Measurements from ENCODE around the gene TSC2. TPM values are rescaled to one million over a fixed set of nuclear protein-coding genes. Genes with fewer than 3 reads are reported as not detected.
A peak's percentile ranks its signal among the peaks of the same experiment; 100 is the strongest.

Gene TSC2
- total and polyA plus RNA-seq, 2 of the 13 experiments (the other 11 are each of a cell fraction or from before 2014, with no cell fraction given) = 19.6 to 40.4 TPM

GRCh38 chr16:2023092-2024031, 24.4 kb upstream of the TSC2 start (continued):
- TF ChIP-seq NKX3-1 (CRISPR knock-in tag; IDR thresholded peaks at IDR 0.05) (no peak), ZNF281 (CRISPR knock-in tag; IDR thresholded peaks at IDR 0.05; ENCODE audit: borderline replicate concordance) (no peak), MZF1 (CRISPR knock-in tag; IDR thresholded peaks at IDR 0.05; ENCODE audit: borderline replicate concordance) (no peak), KDM5B (CRISPR knock-in tag; IDR thresholded peaks at IDR 0.05; ENCODE audit: borderline replicate concordance) (peak; percentile 61; the same call in 1 of the 2 replicates), SMARCE1 (IDR thresholded peaks at IDR 0.05; ENCODE audit: borderline replicate concordance) (no peak), ZNF720 (CRISPR knock-in tag; IDR thresholded peaks at IDR 0.05) (no peak), JDP2 (CRISPR knock-in tag; IDR thresholded peaks at IDR 0.05; ENCODE audit: borderline replicate concordance) (no peak), ZNF10 (CRISPR knock-in tag; IDR thresholded peaks at IDR 0.05; ENCODE audit: borderline replicate concordance, low read depth) (no peak), MED13 (CRISPR knock-in tag; IDR thresholded peaks at IDR 0.05) (0 out of 2 replicates have a peak, but pooled peaks have one; percentile 30), PRMT3 (CRISPR knock-in tag; IDR thresholded peaks at IDR 0.05; ENCODE audit: borderline replicate concordance, low read depth) (no peak), NBN (conservative IDR thresholded peaks at IDR 0.05) (no peak), ZFP36L1 (CRISPR knock-in tag; IDR thresholded peaks at IDR 0.05) (no peak), FOXK1 (CRISPR knock-in tag; IDR thresholded peaks at IDR 0.05; ENCODE audit: borderline replicate concordance, low read depth) (0 out of 2 replicates have a peak, but pooled peaks have one; percentile 26), ZNF883 (CRISPR knock-in tag; IDR thresholded peaks at IDR 0.05; ENCODE audit: not compliant biosample characterization) (no peak), BCLAF1 (IDR thresholded peaks at IDR 0.05) (no peak), SOX6 (IDR thresholded peaks at IDR 0.05) (no peak), SOX6 (CRISPR knock-in tag; IDR thresholded peaks at IDR 0.05) (peak; percentile 45; the same call in 1 of the 2 replicates), CCAR2 (optimal IDR thresholded peaks at IDR 0.05; ENCODE audit: low read depth, low read length) (no peak), XBP1 (CRISPR knock-in tag; IDR thresholded peaks at IDR 0.05) (no peak), ZNF225 (CRISPR knock-in tag; IDR thresholded peaks at IDR 0.05) (no peak), ONECUT2 (CRISPR knock-in tag; IDR thresholded peaks at IDR 0.05) (no peak), RFX3 (CRISPR knock-in tag; IDR thresholded peaks at IDR 0.05) (no peak), ZNF343 (CRISPR knock-in tag; IDR thresholded peaks at IDR 0.05) (no peak), NFYC (CRISPR knock-in tag; IDR thresholded peaks at IDR 0.05) (peak; percentile 34; the same call in 1 of the 2 replicates), ZNF660 (CRISPR knock-in tag; IDR thresholded peaks at IDR 0.05; ENCODE audit: borderline replicate concordance, low read depth) (no peak), TOPORS (CRISPR knock-in tag; IDR thresholded peaks at IDR 0.05) (no peak)
